Stomach (tissue), 4 donors: ENCODE measurements around the gene KDR.

Source experiments
- EP300 ChIP-seq: sonication (generic); formaldehyde crosslinking; IDR thresholded peaks from one replicate; pipeline ENCODE4 v1.6.1; 2017; ENCODE audit warnings: antibody characterized with exemption
- POLR2A ChIP-seq, 4 donors: fragments of 450-650 bp; IDR thresholded peaks; one replicate each; pipeline ENCODE4 v1.6.1; 2016; ENCODE audit warnings: antibody characterized with exemption in 4 of 4, control low read depth in 2 of 4, mild to moderate bottlenecking in 1 of 4, moderate library complexity in 1 of 4
- TF ChIP-seq, protein P1 (sequence below), 7 experiments: fragments of 450-650 bp in 4 of 7; fragments of 200-600 bp in 3 of 7; sonication (generic) in 3 of 7; IDR thresholded peaks; one replicate each; pipeline ENCODE4 v1.5.1; 2016 to 2019; ENCODE audit warnings: antibody characterized with exemption in 7 of 7, control low read depth in 2 of 7, mild to moderate bottlenecking in 1 of 7

DNA sequence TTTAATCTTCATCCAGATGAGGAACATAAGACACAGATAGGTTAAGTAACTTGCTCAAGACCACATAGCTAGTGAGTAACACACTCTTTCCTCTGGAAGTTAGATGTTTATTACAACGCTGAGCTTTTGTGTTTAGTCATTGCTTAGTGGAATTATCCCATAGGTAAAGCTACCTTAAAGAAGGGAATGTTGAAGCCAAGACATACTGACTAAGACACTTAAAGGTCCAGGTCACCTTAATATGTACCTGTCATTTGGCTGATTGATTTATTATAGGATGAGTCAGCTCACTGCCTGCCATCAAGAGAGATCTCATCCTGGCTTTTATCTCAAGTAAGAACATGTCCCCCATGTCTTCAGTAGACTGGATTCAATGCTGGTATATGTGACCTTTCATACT lies 53.4 kb downstream of the KDR start:
- TF ChIP-seq EP300 (no peak), POLR2A (IDR thresholded peaks at IDR 0.05) (no peak)
- TF ChIP-seq, protein P1, sequence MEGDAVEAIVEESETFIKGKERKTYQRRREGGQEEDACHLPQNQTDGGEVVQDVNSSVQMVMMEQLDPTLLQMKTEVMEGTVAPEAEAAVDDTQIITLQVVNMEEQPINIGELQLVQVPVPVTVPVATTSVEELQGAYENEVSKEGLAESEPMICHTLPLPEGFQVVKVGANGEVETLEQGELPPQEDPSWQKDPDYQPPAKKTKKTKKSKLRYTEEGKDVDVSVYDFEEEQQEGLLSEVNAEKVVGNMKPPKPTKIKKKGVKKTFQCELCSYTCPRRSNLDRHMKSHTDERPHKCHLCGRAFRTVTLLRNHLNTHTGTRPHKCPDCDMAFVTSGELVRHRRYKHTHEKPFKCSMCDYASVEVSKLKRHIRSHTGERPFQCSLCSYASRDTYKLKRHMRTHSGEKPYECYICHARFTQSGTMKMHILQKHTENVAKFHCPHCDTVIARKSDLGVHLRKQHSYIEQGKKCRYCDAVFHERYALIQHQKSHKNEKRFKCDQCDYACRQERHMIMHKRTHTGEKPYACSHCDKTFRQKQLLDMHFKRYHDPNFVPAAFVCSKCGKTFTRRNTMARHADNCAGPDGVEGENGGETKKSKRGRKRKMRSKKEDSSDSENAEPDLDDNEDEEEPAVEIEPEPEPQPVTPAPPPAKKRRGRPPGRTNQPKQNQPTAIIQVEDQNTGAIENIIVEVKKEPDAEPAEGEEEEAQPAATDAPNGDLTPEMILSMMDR (IDR thresholded peaks at IDR 0.05): no peak
